GM21723 (cell line): ENCODE data around the gene EGFR.

ENCODE experiments used
- ATAC-seq: cut with Tn5 transposase; IDR thresholded peaks from one replicate; pipeline ENCODE4 v1.9.1; 2021; ENCODE audit warnings: mild to moderate bottlenecking, moderate library complexity; ENCODE audit not compliant: unreplicated experiment

The EGFR gene

GRCh38 chr7:55006499-55006898 is 12.3 kb upstream of the EGFR start:
- ATAC-seq, result no peak

- no peak for ATAC-seq
Measured at GRCh38 chr7:55013851-55014250, 5.0 kb upstream of the EGFR start.

- ATAC-seq, result no peak
Measured at GRCh38 chr7:55016061-55016745, 2.6 kb upstream of the EGFR start.

- no peak for ATAC-seq
Measured at GRCh38 chr7:55016746-55017090, 2.1 kb upstream of the EGFR start.

GRCh38 chr7:55017841-55018240 is 976 bp upstream of the EGFR start:
- no peak for ATAC-seq

- ATAC-seq, result no peak
Measured at GRCh38 chr7:55019191-55019690, 424 bp downstream of the EGFR start.

GRCh38 chr7:55019691-55020465 is 1.1 kb downstream of the EGFR start:
- ATAC-seq, result no peak

- ATAC-seq, result no peak
Measured at GRCh38 chr7:55020466-55020871, 1.7 kb downstream of the EGFR start.

- no peak for ATAC-seq
Measured at GRCh38 chr7:55021053-55021452, 2.2 kb downstream of the EGFR start.

- ATAC-seq, result no peak
Measured at GRCh38 chr7:55022002-55022985, 3.5 kb downstream of the EGFR start.

GRCh38 chr7:55023841-55024505 is 5.2 kb downstream of the EGFR start:
- ATAC-seq, result no peak

- no peak for ATAC-seq
Measured at GRCh38 chr7:55024776-55025175, 6.0 kb downstream of the EGFR start.

GRCh38 chr7:55026086-55026790 is 7.4 kb downstream of the EGFR start:
- no peak for ATAC-seq

- ATAC-seq, result no peak
Measured at GRCh38 chr7:55026867-55027490, 8.2 kb downstream of the EGFR start.

GRCh38 chr7:55028011-55028410 is 9.2 kb downstream of the EGFR start:
- no peak for ATAC-seq

GRCh38 chr7:55030314-55030713 is 11.5 kb downstream of the EGFR start:
- no peak for ATAC-seq

GRCh38 chr7:55031075-55031474 is 12.3 kb downstream of the EGFR start:
- ATAC-seq, result no peak

GRCh38 chr7:55032069-55032699 is 13.4 kb downstream of the EGFR start:
- ATAC-seq, result no peak

GRCh38 chr7:55033236-55033846 is 14.5 kb downstream of the EGFR start:
- no peak for ATAC-seq
